H9 (cell line): ENCODE data around the gene OSBPL1A. TPM values are rescaled to one million over a fixed set of nuclear protein-coding genes. Genes with fewer than 3 reads are reported as not detected.

Experiments used
- DNase-seq: peaks from one replicate; pipeline ENCODE4 v3.0.0-alpha.2; 2017
- H2AFZ ChIP-seq: one replicate; pipeline ENCODE4 v1.6.1; 2013; ENCODE audit warnings: mild to moderate bottlenecking, low read length, control low read depth, moderate library complexity
- H2AK5ac ChIP-seq: 2 replicates; pipeline ENCODE4 v1.6.1; 2013; ENCODE audit warnings: low read length, control low read depth, mixed read lengths; ENCODE audit not compliant: insufficient read length
- H2BK120ac ChIP-seq: one replicate; pipeline ENCODE4 v1.6.1; 2013; ENCODE audit warnings: low read depth, mild to moderate bottlenecking, low read length, control low read depth, inconsistent platforms; ENCODE audit not compliant: poor library complexity, severe bottlenecking
- H2BK12ac ChIP-seq: 2 replicates; pipeline ENCODE4 v1.6.1; 2013; ENCODE audit warnings: low read length, control low read depth, mixed read lengths, low read depth; ENCODE audit not compliant: insufficient read length
- H2BK15ac ChIP-seq: 2 replicates; pipeline ENCODE4 v1.6.1; 2013; ENCODE audit warnings: low read depth, low read length, control low read depth
- H2BK20ac ChIP-seq: one replicate; pipeline ENCODE4 v1.6.1; 2013; ENCODE audit warnings: low read depth, mild to moderate bottlenecking, low read length, control low read depth, inconsistent platforms; ENCODE audit not compliant: poor library complexity, severe bottlenecking
- H2BK5ac ChIP-seq: 2 replicates; pipeline ENCODE4 v1.6.1; 2013; ENCODE audit warnings: low read length, control low read depth, mixed read lengths; ENCODE audit not compliant: insufficient read length
- H3K14ac ChIP-seq: 2 replicates; pipeline ENCODE4 v1.6.1; 2013; ENCODE audit warnings: low read length, control low read depth; ENCODE audit not compliant: insufficient read depth
- H3K18ac ChIP-seq: 2 replicates; pipeline ENCODE4 v1.6.1; 2013; ENCODE audit warnings: low read depth, mild to moderate bottlenecking, mixed read lengths, low read length, control low read depth; ENCODE audit not compliant: insufficient read length
- H3K23ac ChIP-seq: 2 replicates; pipeline ENCODE4 v1.6.1; 2013; ENCODE audit warnings: low read length, control low read depth, mixed read lengths, low read depth; ENCODE audit not compliant: insufficient read length
- H3K23me2 ChIP-seq: 2 replicates; pipeline ENCODE4 v1.6.1; 2013; ENCODE audit warnings: low read depth, mild to moderate bottlenecking, mixed read lengths, low read length, control low read depth; ENCODE audit not compliant: insufficient read length, poor library complexity, severe bottlenecking
- H3K27ac ChIP-seq: 2 replicates; pipeline ENCODE4 v1.5.1; 2013; ENCODE audit warnings: low read length, control low read depth, mixed read lengths, low read depth; ENCODE audit not compliant: insufficient read length
- H3K27me3 ChIP-seq: 2 replicates; pipeline ENCODE4 v1.6.1; 2013; ENCODE audit warnings: low read length, control low read depth, inconsistent platforms; ENCODE audit not compliant: insufficient read depth
- H3K4ac ChIP-seq: 2 replicates; pipeline ENCODE4 v1.6.1; 2013; ENCODE audit warnings: low read depth, mild to moderate bottlenecking, control low read depth, inconsistent platforms, low read length, moderate library complexity
- H3K4me1 ChIP-seq: 2 replicates; pipeline ENCODE4 v1.6.1; 2013; ENCODE audit warnings: low read length, control low read depth, inconsistent platforms; ENCODE audit not compliant: insufficient read depth
- H3K4me2 ChIP-seq: 2 replicates; pipeline ENCODE4 v1.6.1; 2013; ENCODE audit warnings: low read length, control low read depth, mixed read lengths; ENCODE audit not compliant: insufficient read length, insufficient read depth
- H3K56ac ChIP-seq: 2 replicates; pipeline ENCODE4 v1.6.1; 2013; ENCODE audit warnings: low read depth, mild to moderate bottlenecking, mixed read lengths, low read length, control low read depth; ENCODE audit not compliant: insufficient read length
- H3K79me1 ChIP-seq: 2 replicates; pipeline ENCODE4 v1.6.1; 2013; ENCODE audit warnings: low read depth, mild to moderate bottlenecking, moderate library complexity, low read length, control low read depth, inconsistent platforms; ENCODE audit not compliant: insufficient read depth, poor library complexity, severe bottlenecking
- H3K79me2 ChIP-seq: 2 replicates; pipeline ENCODE4 v1.6.1; 2013; ENCODE audit warnings: low read length, control low read depth, inconsistent platforms; ENCODE audit not compliant: insufficient read depth
- H3K9ac ChIP-seq: 2 replicates; pipeline ENCODE4 v1.6.1; 2013; ENCODE audit warnings: low read length, control low read depth, mixed read lengths; ENCODE audit not compliant: insufficient read length; ENCODE audit errors: extremely low read depth
- H3K9me3 ChIP-seq: one replicate; pipeline ENCODE4 v1.6.1; 2013; ENCODE audit warnings: low read depth, low read length, inconsistent platforms; ENCODE audit not compliant: control insufficient read depth
- H3T11ph ChIP-seq: one replicate; pipeline ENCODE4 v1.6.1; 2013; ENCODE audit warnings: mild to moderate bottlenecking, low read length, control low read depth, inconsistent platforms
- H4K20me1 ChIP-seq: one replicate; pipeline ENCODE4 v1.6.1; 2013; ENCODE audit not compliant: control insufficient read depth, insufficient read length, insufficient read depth
- H4K5ac ChIP-seq: 2 replicates; pipeline ENCODE4 v1.6.1; 2013; ENCODE audit warnings: low read depth, mild to moderate bottlenecking, mixed read lengths, low read length, control low read depth; ENCODE audit not compliant: insufficient read length
- H4K8ac ChIP-seq: replicated peaks from 2 replicates; pipeline ENCODE4 v1.6.1; 2013; ENCODE audit warnings: low read length, control low read depth, mixed read lengths, low read depth; ENCODE audit not compliant: insufficient read length
- H4K91ac ChIP-seq: 2 replicates; pipeline ENCODE4 v1.6.1; 2013; ENCODE audit warnings: low read depth, mild to moderate bottlenecking, moderate library complexity, mixed read lengths, low read length, control low read depth; ENCODE audit not compliant: insufficient read length
- H3K27ac Mint-ChIP-seq, 3 experiments: 2 replicates in 2 of 3; 3 replicates in 1 of 3; pipeline ENCODE4 v1.8.0; 2020 to 2021; ENCODE audit warnings: mixed read lengths in 3 of 3, mild to moderate bottlenecking in 1 of 3, moderate library complexity in 1 of 3
- H3K27me3 Mint-ChIP-seq: 2 replicates; pipeline ENCODE4 v1.8.0; 2021; ENCODE audit warnings: low read depth, mild to moderate bottlenecking, moderate library complexity, mixed read lengths
- H3K36me3 Mint-ChIP-seq, 3 experiments: 2 replicates in 2 of 3; 3 replicates in 1 of 3; pipeline ENCODE4 v1.8.0; 2020 to 2021; ENCODE audit warnings: low read depth in 3 of 3, mixed read lengths in 3 of 3; ENCODE audit not compliant: insufficient read depth in 1 of 3
- H3K4me1 Mint-ChIP-seq, 2 experiments: 2 replicates each; pipeline ENCODE4 v1.8.0; 2020; ENCODE audit warnings: mixed read lengths in 2 of 2
- H3K4me3 Mint-ChIP-seq, 2 experiments: 2 replicates in 1 of 2; 3 replicates in 1 of 2; pipeline ENCODE4 v1.8.0; 2020 to 2021; ENCODE audit warnings: mild to moderate bottlenecking in 2 of 2, mixed read lengths in 2 of 2, moderate library complexity in 1 of 2
- H3K9me3 Mint-ChIP-seq, 2 experiments: 2 replicates in 1 of 2; 3 replicates in 1 of 2; pipeline ENCODE4 v1.8.0; 2020; ENCODE audit warnings: mild to moderate bottlenecking in 2 of 2, mixed read lengths in 2 of 2, moderate library complexity in 1 of 2
- WGBS: extraction: QIAGEN DNeasy Blood & Tissue Kit; methylation state at CpG from one replicate; pipeline ENCODE4 v1.1.7; 2013; ENCODE audit warnings: missing lambda C conversion rate, low lambda C conversion rate, mixed read lengths; ENCODE audit not compliant: insufficient read length; ENCODE audit errors: extremely low coverage; 5-methylcytosine and 5-hydroxymethylcytosine counted together
- total RNA-seq: library from RNA; stranded (reverse); gene quantifications from 2 replicates; pipeline ENCODE4 v1.2.1, GENCODE V29; 2021
- TF ChIP-seq, protein P1 (sequence below): fragments of 200-600 bp; sonication (generic); conservative IDR thresholded peaks from 3 replicates; pipeline ENCODE4 v1.8.0; 2021; ENCODE audit warnings: antibody characterized with exemption, mild to moderate bottlenecking

OSBPL1A gene
- total RNA-seq, 1 experiment from 2014 or later = 33.9 TPM

DNA sequence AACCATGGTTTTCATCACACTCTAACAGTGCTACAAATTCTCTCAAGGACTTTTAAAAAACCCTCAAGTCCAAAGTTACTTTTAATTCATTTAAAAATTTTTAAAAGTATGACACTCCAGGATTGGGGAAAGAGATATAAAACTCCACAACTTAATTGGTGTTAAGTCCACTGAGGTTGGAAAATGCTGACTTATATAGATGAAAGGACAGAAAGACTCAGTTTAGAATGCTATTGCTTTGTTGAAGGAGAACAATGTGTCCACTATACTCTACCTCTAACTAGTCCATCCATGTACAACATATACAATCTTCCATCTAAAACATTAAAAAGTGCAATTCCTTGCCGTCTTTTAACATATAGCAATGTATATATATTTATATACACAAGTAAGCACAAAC, 217.6 kb downstream of the OSBPL1A start:
- H3K9me3 Mint-ChIP-seq = no peaks in the 10 kb centered on the region
- no peaks in the 10 kb centered on the region for H4K20me1 ChIP-seq
- H3K18ac ChIP-seq = no peak overlapping the region
- no peak overlapping the region for H2BK5ac ChIP-seq
- no peak overlapping the region for H2BK20ac ChIP-seq
- H3K27ac ChIP-seq = no peak overlapping the region
- no peaks in the 10 kb centered on the region for H3K27me3 Mint-ChIP-seq
- H2AFZ ChIP-seq = no peak overlapping the region
- H4K5ac ChIP-seq = no peak overlapping the region
- no peaks in the 10 kb centered on the region; the same call in 1 of the 2 replicates for H3K4me1 ChIP-seq
- H3K14ac ChIP-seq = no peak overlapping the region
- H2AK5ac ChIP-seq = no peak overlapping the region
- H3K27ac Mint-ChIP-seq = no peak overlapping the region
- peaks cover 17 to 21% of the 10 kb centered on the region in 2 experiments for H3K4me1 Mint-ChIP-seq
- no peaks in the 10 kb centered on the region for H3K79me1 ChIP-seq
- TF ChIP-seq, protein P1, sequence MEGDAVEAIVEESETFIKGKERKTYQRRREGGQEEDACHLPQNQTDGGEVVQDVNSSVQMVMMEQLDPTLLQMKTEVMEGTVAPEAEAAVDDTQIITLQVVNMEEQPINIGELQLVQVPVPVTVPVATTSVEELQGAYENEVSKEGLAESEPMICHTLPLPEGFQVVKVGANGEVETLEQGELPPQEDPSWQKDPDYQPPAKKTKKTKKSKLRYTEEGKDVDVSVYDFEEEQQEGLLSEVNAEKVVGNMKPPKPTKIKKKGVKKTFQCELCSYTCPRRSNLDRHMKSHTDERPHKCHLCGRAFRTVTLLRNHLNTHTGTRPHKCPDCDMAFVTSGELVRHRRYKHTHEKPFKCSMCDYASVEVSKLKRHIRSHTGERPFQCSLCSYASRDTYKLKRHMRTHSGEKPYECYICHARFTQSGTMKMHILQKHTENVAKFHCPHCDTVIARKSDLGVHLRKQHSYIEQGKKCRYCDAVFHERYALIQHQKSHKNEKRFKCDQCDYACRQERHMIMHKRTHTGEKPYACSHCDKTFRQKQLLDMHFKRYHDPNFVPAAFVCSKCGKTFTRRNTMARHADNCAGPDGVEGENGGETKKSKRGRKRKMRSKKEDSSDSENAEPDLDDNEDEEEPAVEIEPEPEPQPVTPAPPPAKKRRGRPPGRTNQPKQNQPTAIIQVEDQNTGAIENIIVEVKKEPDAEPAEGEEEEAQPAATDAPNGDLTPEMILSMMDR = no peak
- H3K79me2 ChIP-seq = no peaks in the 10 kb centered on the region
- no peak overlapping the region for H3K4me3 Mint-ChIP-seq
- no peak for DNase-seq
- H3K9ac ChIP-seq = no peak overlapping the region
- no CpG with 5 or more reads among the region's 1 CpG for WGBS
- H2BK15ac ChIP-seq = no peak overlapping the region
- no peaks in the 10 kb centered on the region for H3K27me3 ChIP-seq
- H3K4ac ChIP-seq = no peak overlapping the region
- H3K4me2 ChIP-seq = no peak overlapping the region
- H3K23me2 ChIP-seq = no peaks in the 10 kb centered on the region
- H3K36me3 Mint-ChIP-seq = peaks cover 5 to 11% (median 9%) of the 10 kb centered on the region in 3 experiments; a peak in 5 of 7 replicates
- H3K9me3 ChIP-seq = no peaks in the 10 kb centered on the region
- no peak overlapping the region for H2BK120ac ChIP-seq
- no peak overlapping the region for H3K23ac ChIP-seq
- H3K56ac ChIP-seq = no peak overlapping the region
- no peak overlapping the region for H2BK12ac ChIP-seq
- H3T11ph ChIP-seq = no peak overlapping the region
- H4K91ac ChIP-seq = no peak overlapping the region
- H4K8ac ChIP-seq = no peak overlapping the region
